SK-N-SH (cell line): ENCODE results near the gene RABGAP1L. TPM values are rescaled to one million over a fixed set of nuclear protein-coding genes. Genes with fewer than 3 reads are reported as not detected.

Experiments
- CTCF ChIA-PET: fragments of 300-600, 350-600 bp; formaldehyde crosslinking; extraction: SDS; loops from one replicate; lab custom pipeline; 2021; lab: Yijun Ruan, JAX
- POLR2A ChIA-PET: fragments of 350-600 bp; sonication (Branson Sonifier 250); formaldehyde crosslinking; extraction: SDS; loops from one replicate; lab custom pipeline; 2020; ENCODE audit warnings: antibody characterized with exemption, inconsistent platforms; lab: Yijun Ruan, JAX
- DNase-seq: peaks from one replicate; pipeline ENCODE4 v3.0.0; 2012
- H2AFZ ChIP-seq: fragments of 200-600 bp; sonication (generic); 2 replicates; pipeline ENCODE4 v1.8.1; 2016; ENCODE audit warnings: antibody characterized with exemption, mild to moderate bottlenecking, low read depth
- H3F3A ChIP-seq: fragments of 200-600 bp; sonication (generic); replicated peaks from 2 replicates; pipeline ENCODE3; 2016; ENCODE audit warnings: antibody characterized with exemption, mild to moderate bottlenecking; ENCODE audit not compliant: insufficient read depth
- H3K27ac ChIP-seq, 2 experiments: fragments of 200-500 bp in 1 of 2; fragments of 200-600 bp in 1 of 2; sonication (Bioruptor generic) in 1 of 2; sonication (generic), shearing (Covaris generic) in 1 of 2; 2 replicates each; pipeline versions ENCODE4 v1.5.1 to v1.6.1; 2014 to 2016; ENCODE audit warnings: low read depth in 2 of 2, inconsistent platforms in 1 of 2, low read length in 1 of 2, mild to moderate bottlenecking in 1 of 2, mixed read lengths in 1 of 2
- H3K27me3 ChIP-seq: fragments of 200-600 bp; sonication (generic), shearing (Covaris generic); 2 replicates; pipeline ENCODE4 v1.6.1; 2016; ENCODE audit warnings: mixed run types; ENCODE audit not compliant: insufficient read depth
- H3K36me3 ChIP-seq, 2 experiments: fragments of 200-500 bp in 1 of 2; fragments of 200-600 bp in 1 of 2; sonication (Bioruptor generic) in 1 of 2; sonication (generic) in 1 of 2; replicated peaks in 1 of 2; 2 replicates each; pipeline versions ENCODE3 to v1.5.1; 2014 to 2016; ENCODE audit warnings: low read length in 1 of 2, mild to moderate bottlenecking in 1 of 2; ENCODE audit not compliant: insufficient read depth in 2 of 2, control insufficient read depth in 1 of 2
- H3K4me1 ChIP-seq, 2 experiments: fragments of 200-500 bp in 1 of 2; fragments of 200-600 bp in 1 of 2; sonication (Bioruptor generic) in 1 of 2; sonication (generic), shearing (Covaris generic) in 1 of 2; 2 replicates each; pipeline versions ENCODE4 v1.5.1 to v1.6.1; 2014 to 2016; ENCODE audit warnings: low read depth in 1 of 2, low read length in 1 of 2, mixed run types in 1 of 2; ENCODE audit not compliant: insufficient read depth in 2 of 2, control insufficient read depth in 1 of 2
- H3K4me2 ChIP-seq: fragments of 200-600 bp; sonication (generic), shearing (Covaris generic); 2 replicates; pipeline ENCODE4 v1.6.1; 2017; ENCODE audit warnings: mixed run types
- H3K4me3 ChIP-seq, 2 experiments: fragments of 200-500 bp in 1 of 2; fragments of 200-600 bp in 1 of 2; sonication (Bioruptor generic) in 1 of 2; sonication (generic), shearing (Covaris generic) in 1 of 2; 2 replicates each; pipeline versions ENCODE4 v1.5.1 to v1.8.1; 2014 to 2016; ENCODE audit warnings: low read depth in 2 of 2, inconsistent platforms in 1 of 2, low read length in 1 of 2, mild to moderate bottlenecking in 1 of 2, mixed read lengths in 1 of 2, moderate library complexity in 1 of 2
- H3K79me2 ChIP-seq: fragments of 200-600 bp; sonication (generic); 2 replicates; pipeline ENCODE4 v1.8.1; 2017; ENCODE audit warnings: mild to moderate bottlenecking; ENCODE audit not compliant: insufficient read depth
- H3K9ac ChIP-seq: fragments of 200-600 bp; sonication (generic); 2 replicates; pipeline ENCODE4 v1.6.1; 2017; ENCODE audit warnings: mixed run types
- H3K9me2 ChIP-seq: fragments of 200-600 bp; sonication (generic); 2 replicates; pipeline ENCODE4 v1.6.1; 2017; ENCODE audit warnings: mixed run types
- H3K9me3 ChIP-seq: fragments of 200-600 bp; sonication (generic); 2 replicates; pipeline ENCODE4 v1.6.1; 2017; ENCODE audit warnings: mixed run types, mild to moderate bottlenecking, moderate library complexity
- H4K20me1 ChIP-seq: fragments of 200-600 bp; sonication (generic); 2 replicates; pipeline ENCODE4 v1.6.1; 2017; ENCODE audit warnings: mild to moderate bottlenecking, mixed run types; ENCODE audit not compliant: insufficient read depth
- FOXJ3 ChIP-seq: sonication (generic); formaldehyde crosslinking; IDR thresholded peaks from 2 replicates; pipeline ENCODE4 v1.5.1; 2020; ENCODE audit warnings: mild to moderate bottlenecking, missing genetic modification reagents
- GATA2 ChIP-seq: sonication (generic); formaldehyde crosslinking; IDR thresholded peaks from 2 replicates; pipeline ENCODE4 v1.5.0; 2020; ENCODE audit warnings: mild to moderate bottlenecking, missing genetic modification reagents
- JUND ChIP-seq: IDR thresholded peaks from 2 replicates; pipeline ENCODE4 v1.4.0; 2012
- MAX ChIP-seq: IDR thresholded peaks from 2 replicates; pipeline ENCODE4 v1.4.0; 2012; ENCODE audit warnings: low read depth
- MEF2A ChIP-seq: IDR thresholded peaks from 2 replicates; pipeline ENCODE4 v1.4.0; 2012; ENCODE audit warnings: low read depth, borderline replicate concordance
- MXI1 ChIP-seq: IDR thresholded peaks from 2 replicates; pipeline ENCODE4 v1.6.1; 2012; ENCODE audit warnings: mild to moderate bottlenecking, low read depth, low read length, improper control_type of control experiment
- NRF1 ChIP-seq: IDR thresholded peaks from 2 replicates; pipeline ENCODE4 v1.6.1; 2012; ENCODE audit warnings: low read depth, mild to moderate bottlenecking, low read length
- PBX3 ChIP-seq: IDR thresholded peaks from 2 replicates; pipeline ENCODE4; 2012
- POLR2AphosphoS5 ChIP-seq: IDR thresholded peaks from 2 replicates; pipeline ENCODE4 v1.6.1; 2012; ENCODE audit warnings: low read depth, low read length
- RAD21 ChIP-seq: IDR thresholded peaks from 2 replicates; pipeline ENCODE4 v1.6.1; 2012; ENCODE audit warnings: mild to moderate bottlenecking, low read length
- REST ChIP-seq: IDR thresholded peaks from 2 replicates; pipeline ENCODE4 v1.6.1; 2012; ENCODE audit warnings: mild to moderate bottlenecking, low read depth, low read length, moderate library complexity
- RXRA ChIP-seq: IDR thresholded peaks from 2 replicates; pipeline ENCODE4 v1.4.0; 2012; ENCODE audit warnings: low read depth, mild to moderate bottlenecking, borderline replicate concordance
- SIN3A ChIP-seq: IDR thresholded peaks from 2 replicates; pipeline ENCODE4 v1.6.1; 2012; ENCODE audit warnings: low read depth, mild to moderate bottlenecking, low read length, moderate library complexity, borderline replicate concordance
- TAF1 ChIP-seq: IDR thresholded peaks from 2 replicates; pipeline ENCODE4 v1.6.1; 2012; ENCODE audit warnings: low read depth, mild to moderate bottlenecking, low read length, moderate library complexity, borderline replicate concordance
- USF2 ChIP-seq: fragments of 150-350 bp; IDR thresholded peaks from 2 replicates; pipeline ENCODE4 v1.6.1; 2017; ENCODE audit warnings: antibody characterized with exemption, low read length, low read depth, borderline replicate concordance
- YY1 ChIP-seq: IDR thresholded peaks from 2 replicates; pipeline ENCODE4 v1.4.0; 2012; ENCODE audit warnings: low read depth, mild to moderate bottlenecking
- ZBTB33 ChIP-seq: IDR thresholded peaks from 2 replicates; pipeline ENCODE4 v1.4.0; 2012; ENCODE audit warnings: low read depth, borderline replicate concordance
- WGBS: methylation state at CpG from one replicate; pipeline ENCODE4 v1.1.6; 2017; ENCODE audit warnings: low lambda C conversion rate; 5-methylcytosine and 5-hydroxymethylcytosine counted together
- polyA plus RNA-seq, 3 experiments: library from polyadenylated mRNA; depleted of rRNA; stranded (reverse); fragments of >200 nt; gene quantifications; 2 replicates each; pipeline ENCODE4 v1.2.3, GENCODE V29; 2012

Gene RABGAP1L
- 7.2 and 10.5 TPM in 2 replicates for polyA plus RNA-seq (2012; rRNA removed)
- 9.5 and 11.1 TPM in 2 replicates for polyA plus RNA-seq (2012; cell fraction: cytosol; rRNA removed)
- 9.6 and 9.8 TPM in 2 replicates for polyA plus RNA-seq (2012; cell fraction: nucleus; rRNA removed)

GRCh38 chr1:174159252-174160108 is at the start of gene RABGAP1L:
Gene RABGAP1L, plus strand, starts transcription at chr1:174159520.
- Histone ChIP-seq H3K4me1 (peaks cover 0 to 3% of the 10 kb centered on the region in 2 experiments; a peak in 2 of 4 replicates), H2AFZ (peak within 1 kb of the TSS; percentile 96), H3K27me3 (no peaks in the 10 kb centered on the region), H3K9me3 (no peaks in the 10 kb centered on the region), H3K27ac (peak within 1 kb of the TSS; percentile 67 to 87; a peak in 3 of 4 replicates), H3K9ac (peak within 1 kb of the TSS; percentile 86), H3K36me3 (no peaks in the 10 kb centered on the region), H3K79me2 (peaks cover 29% of the 10 kb centered on the region), H3F3A (peaks cover 4% of the 10 kb centered on the region), H3K4me2 (peak within 1 kb of the TSS; percentile 95), H4K20me1 (no peaks in the 10 kb centered on the region), H3K9me2 (no peaks in the 10 kb centered on the region), H3K4me3 (peak within 1 kb of the TSS; percentile 92)
- DNase-seq, result peak; percentile 97
- ChIA-PET CTCF (no interaction called here), POLR2A (no interaction called here)
- no peak for TF ChIP-seq RXRA
- TF ChIP-seq SIN3A, result peak; percentile 25; the same call in 1 of the 2 replicates
- peak; percentile 75 for TF ChIP-seq NRF1
- peak; percentile 13; the same call in 1 of the 2 replicates for TF ChIP-seq MAX
- TF ChIP-seq POLR2AphosphoS5, result peak; percentile 61
- 0 out of 2 replicates have a peak, but pooled peaks have one; percentile 2 for TF ChIP-seq PBX3
- TF ChIP-seq TAF1, result peak; percentile 70
- peak; percentile 21; the same call in 1 of the 2 replicates for TF ChIP-seq YY1
- no peak for TF ChIP-seq MEF2A
- TF ChIP-seq GATA2 (CRISPR knock-in tag), result no peak
- no peak for TF ChIP-seq JUND
- TF ChIP-seq USF2, result no peak
- peak; percentile 68; the same call in 1 of the 2 replicates for TF ChIP-seq MXI1
- under 1% methylated on average over 33 of the region's 98 CpGs for WGBS

GRCh38 chr1:174110053-174110452 is 49.3 kb upstream of the RABGAP1L start:
- no peak overlapping the region for H3K4me2 ChIP-seq
- H3K27me3 ChIP-seq, result no peaks in the 10 kb centered on the region; the same call in 1 of the 2 replicates
- 69% methylated on average over 1 of the region's 1 CpG for WGBS
- ChIA-PET CTCF (interaction anchor here (0.9 kb wide), 1 partner anchor 18 kb away, joined by 3 read pairs; no protein-coding TSS in a partner anchor), POLR2A (no interaction called here)
- no peaks in the 10 kb centered on the region for H4K20me1 ChIP-seq
- peaks cover 6% of the 10 kb centered on the region for H3F3A ChIP-seq
- H3K4me3 ChIP-seq, result no peak overlapping the region
- no peaks in the 10 kb centered on the region; a peak in 1 of 4 replicates for H3K4me1 ChIP-seq
- H3K9me2 ChIP-seq, result no peaks in the 10 kb centered on the region
- H3K79me2 ChIP-seq, result no peaks in the 10 kb centered on the region
- H3K9ac ChIP-seq, result no peak overlapping the region
- H3K36me3 ChIP-seq, result no peaks in the 10 kb centered on the region
- no peak overlapping the region for H2AFZ ChIP-seq
- no peak for DNase-seq
- H3K27ac ChIP-seq, result no peak overlapping the region
- H3K9me3 ChIP-seq, result no peaks in the 10 kb centered on the region
- no peak for TF ChIP-seq RAD21
- TF ChIP-seq POLR2AphosphoS5, result no peak
- no peak for TF ChIP-seq MAX
- TF ChIP-seq MEF2A, result no peak
- TF ChIP-seq FOXJ3 (CRISPR knock-in tag), result no peak
- TF ChIP-seq REST, result no peak
- TF ChIP-seq ZBTB33, result no peak
